ENCODE results near the gene ASTL.
"Not testable (repeated sequence)": the region's sequence is repeated elsewhere in the genome, so short reads cannot be mapped to it uniquely, and the experiment has no call there.

Gene ASTL

DNA sequence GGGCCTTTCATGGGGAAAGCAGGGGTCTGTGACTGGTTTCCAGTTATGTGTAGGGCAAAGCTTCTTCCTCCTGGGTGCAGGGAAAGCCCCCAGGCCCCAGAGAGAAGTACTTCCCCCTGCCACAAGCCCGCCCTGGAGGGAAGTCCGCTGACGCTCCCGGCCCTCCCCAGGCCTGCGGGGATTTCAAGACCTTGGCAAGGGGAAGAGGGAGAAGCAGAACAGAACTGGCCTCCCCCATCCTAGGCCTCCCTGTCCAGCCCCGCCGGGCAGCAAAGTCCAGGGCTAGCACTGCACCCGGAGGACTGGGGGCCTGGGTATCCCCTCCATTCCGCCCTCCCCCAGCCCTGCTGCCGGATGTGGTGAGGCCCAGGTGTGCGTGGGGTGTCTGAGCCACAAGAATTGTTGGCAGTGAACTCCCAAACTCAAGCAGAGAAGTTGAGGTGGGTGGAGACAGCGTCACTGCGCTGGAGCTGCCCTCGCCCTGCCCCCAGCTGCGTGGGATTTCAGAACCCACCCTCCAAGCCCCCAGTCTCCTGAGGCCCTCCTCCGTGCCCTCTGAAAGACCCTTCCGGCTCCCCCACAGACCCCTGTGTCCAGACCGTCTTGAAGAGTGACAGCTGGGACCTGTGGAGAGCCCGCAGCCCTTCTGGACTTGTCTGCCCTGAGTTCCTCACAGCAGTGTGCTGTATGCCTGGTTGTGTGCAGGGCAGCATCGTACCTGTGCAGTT is 8.0 kb upstream of the ASTL start:
- DNase-seq (ENCODE audit: low read depth in 2 of 2, low spot score in 1 of 2) = peak; percentile 49 to 69

- no peak for DNase-seq (ENCODE audit: low read depth in 2 of 2, low spot score in 1 of 2)
Observed at GRCh38 chr2:96145848-96146152, 7.5 kb upstream of the ASTL start.

GRCh38 chr2:96145036-96145847 is 6.9 kb upstream of the ASTL start, which contains the start of gene DUSP2:
Gene DUSP2, minus strand, starts transcription at chr2:96145440. Its CDS starts 86 bp downstream, at chr2:96145354.
- peak; percentile 79 to 81 for DNase-seq (ENCODE audit: low read depth in 2 of 2, low spot score in 1 of 2)

DNA sequence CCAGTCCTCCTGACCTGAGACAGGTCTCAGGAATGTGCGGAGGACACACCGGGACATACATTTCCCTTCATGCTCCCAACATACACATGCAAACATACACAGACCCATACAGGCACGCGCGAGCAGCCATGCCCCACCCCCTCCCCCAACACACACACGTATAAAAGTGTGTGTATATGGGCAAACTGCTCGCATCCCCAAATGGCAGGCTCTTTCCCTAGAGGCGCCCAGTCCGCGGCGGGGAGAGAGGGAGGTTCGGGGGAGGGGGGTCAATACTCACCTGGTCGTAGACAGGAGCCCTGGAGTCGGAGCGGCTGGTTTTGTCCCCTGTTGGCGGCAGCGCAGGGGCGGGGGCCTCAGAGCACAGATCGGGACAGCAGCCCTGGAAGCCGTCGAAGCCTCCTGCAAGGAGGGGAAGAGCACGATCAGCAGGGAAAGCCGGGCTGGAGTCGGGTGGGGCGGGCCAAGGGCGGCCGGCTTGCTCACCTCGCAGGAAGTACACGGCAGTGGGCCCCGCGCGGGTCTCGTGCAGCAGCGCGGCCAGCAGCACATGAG is 6.3 kb upstream of the ASTL start:
- no peak for DNase-seq (ENCODE audit: low read depth in 2 of 2, low spot score in 1 of 2)

GRCh38 chr2:96143848-96144480 is 5.7 kb upstream of the ASTL start:
- no peak for DNase-seq (ENCODE audit: low read depth in 2 of 2, low spot score in 1 of 2)

- DNase-seq (ENCODE audit: low read depth in 2 of 2, low spot score in 1 of 2) = no peak
Observed at GRCh38 chr2:96143231-96143847, 5.0 kb upstream of the ASTL start.

- DNase-seq (ENCODE audit: low read depth in 2 of 2, low spot score in 1 of 2) = peak; percentile 42 to 58
Observed at GRCh38 chr2:96142217-96143113, 4.2 kb upstream of the ASTL start.

DNA sequence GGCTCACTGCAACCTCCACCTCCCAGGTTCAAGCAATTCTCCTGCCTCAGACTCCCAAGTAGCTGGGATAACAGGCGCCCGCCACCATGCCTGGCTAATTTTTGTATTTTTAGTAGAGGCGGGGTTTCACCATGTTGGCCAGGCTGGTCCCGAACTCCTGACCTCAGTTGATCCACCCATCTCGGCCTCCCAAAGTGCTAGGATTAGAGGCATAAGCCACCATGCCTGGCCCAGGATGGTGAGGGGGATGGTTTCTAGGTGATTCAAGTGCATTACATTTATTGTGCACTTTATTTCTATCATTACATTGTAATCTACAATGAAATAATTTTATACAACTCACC is 3.3 kb upstream of the ASTL start:
- DNase-seq (ENCODE audit: low read depth in 2 of 2, low spot score in 1 of 2) = not testable (repeated sequence)

- DNase-seq (ENCODE audit: low read depth in 2 of 2, low spot score in 1 of 2) = no peak
Observed at GRCh38 chr2:96140941-96141623, 2.8 kb upstream of the ASTL start.

- no peak for DNase-seq (ENCODE audit: low read depth in 2 of 2, low spot score in 1 of 2)
Observed at GRCh38 chr2:96139181-96139758, 968 bp upstream of the ASTL start.

DNA sequence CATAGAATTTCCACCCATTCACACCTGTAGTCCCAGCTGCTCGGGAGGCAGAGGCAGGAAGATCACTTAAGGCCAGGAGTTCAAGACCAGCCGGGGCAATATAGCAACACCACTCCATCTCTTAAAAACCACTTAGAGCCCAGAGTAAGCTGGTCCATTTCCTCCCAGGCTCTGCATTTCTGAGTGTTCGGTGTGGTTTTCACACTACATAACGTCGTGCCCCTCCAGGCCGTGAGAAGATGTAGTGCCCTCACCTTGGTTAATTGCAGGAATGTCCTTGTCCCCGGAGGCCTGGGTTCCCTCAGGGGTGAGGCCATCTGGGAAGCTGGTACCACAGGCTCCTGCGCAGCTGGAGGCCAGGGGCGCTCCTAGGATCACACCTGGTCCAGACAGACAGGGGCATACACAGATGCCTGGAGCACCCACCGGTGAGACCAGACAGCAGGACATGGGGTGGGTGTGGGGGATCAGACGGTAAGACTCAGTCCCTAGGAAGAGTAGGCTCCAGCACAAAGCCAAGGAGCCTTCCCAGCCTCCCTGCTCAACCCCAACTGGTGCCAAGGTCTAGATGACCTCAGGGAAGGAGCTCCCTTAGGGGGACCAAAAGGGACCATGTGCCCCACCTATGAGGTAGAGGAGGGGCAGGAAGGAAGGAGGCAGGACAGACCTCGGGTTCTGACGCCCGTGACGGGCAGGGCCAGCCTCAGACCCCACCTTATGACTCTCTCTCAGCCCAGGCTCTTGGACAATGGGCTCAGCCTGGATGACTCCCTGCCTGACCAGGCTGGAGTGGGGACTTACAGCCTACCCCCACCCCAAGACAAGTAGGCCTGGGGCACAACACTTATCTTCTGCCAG is 752 bp downstream of the ASTL start:
- no peak for DNase-seq (ENCODE audit: low read depth in 2 of 2, low spot score in 1 of 2)

DNA sequence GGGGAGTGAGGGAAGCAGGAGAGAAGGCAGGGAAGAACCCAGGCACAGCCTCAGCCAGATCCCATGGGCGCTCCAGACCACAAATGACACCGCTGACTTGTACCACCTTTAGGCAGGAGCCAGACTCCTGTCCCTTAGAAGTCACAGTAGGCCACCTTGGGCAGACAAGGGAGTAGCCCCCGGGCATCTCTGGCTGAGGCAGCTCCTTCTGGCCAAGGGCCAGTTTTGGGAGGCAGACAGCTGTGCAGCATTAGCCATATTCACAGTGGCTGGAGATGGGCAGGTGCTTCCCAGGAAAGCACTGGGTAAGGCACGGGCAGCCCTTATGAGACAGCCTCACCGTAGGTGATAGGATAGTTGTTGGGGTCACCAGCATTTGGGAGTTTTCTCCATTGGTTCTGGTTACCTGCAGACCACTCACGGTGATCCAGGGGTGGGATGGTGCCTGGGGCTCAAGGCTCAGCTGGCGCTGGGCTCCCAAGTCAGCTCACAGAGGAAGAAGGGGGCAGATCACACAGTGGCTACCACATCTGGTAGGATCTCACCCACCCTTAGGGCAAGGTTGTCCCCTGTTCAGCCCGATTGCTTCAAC is 2.1 kb downstream of the ASTL start:
- DNase-seq (ENCODE audit: low read depth in 2 of 2, low spot score in 1 of 2) = no peak

GRCh38 chr2:96135621-96136020 is 2.7 kb downstream of the ASTL start:
- DNase-seq (ENCODE audit: low read depth in 2 of 2, low spot score in 1 of 2) = no peak

- DNase-seq (ENCODE audit: low read depth in 2 of 2, low spot score in 1 of 2) = no peak
Observed at GRCh38 chr2:96135171-96135570, 3.1 kb downstream of the ASTL start.

GRCh38 chr2:96134421-96134820 is 3.9 kb downstream of the ASTL start:
- DNase-seq (ENCODE audit: low read depth in 2 of 2, low spot score in 1 of 2) = no peak

DNA sequence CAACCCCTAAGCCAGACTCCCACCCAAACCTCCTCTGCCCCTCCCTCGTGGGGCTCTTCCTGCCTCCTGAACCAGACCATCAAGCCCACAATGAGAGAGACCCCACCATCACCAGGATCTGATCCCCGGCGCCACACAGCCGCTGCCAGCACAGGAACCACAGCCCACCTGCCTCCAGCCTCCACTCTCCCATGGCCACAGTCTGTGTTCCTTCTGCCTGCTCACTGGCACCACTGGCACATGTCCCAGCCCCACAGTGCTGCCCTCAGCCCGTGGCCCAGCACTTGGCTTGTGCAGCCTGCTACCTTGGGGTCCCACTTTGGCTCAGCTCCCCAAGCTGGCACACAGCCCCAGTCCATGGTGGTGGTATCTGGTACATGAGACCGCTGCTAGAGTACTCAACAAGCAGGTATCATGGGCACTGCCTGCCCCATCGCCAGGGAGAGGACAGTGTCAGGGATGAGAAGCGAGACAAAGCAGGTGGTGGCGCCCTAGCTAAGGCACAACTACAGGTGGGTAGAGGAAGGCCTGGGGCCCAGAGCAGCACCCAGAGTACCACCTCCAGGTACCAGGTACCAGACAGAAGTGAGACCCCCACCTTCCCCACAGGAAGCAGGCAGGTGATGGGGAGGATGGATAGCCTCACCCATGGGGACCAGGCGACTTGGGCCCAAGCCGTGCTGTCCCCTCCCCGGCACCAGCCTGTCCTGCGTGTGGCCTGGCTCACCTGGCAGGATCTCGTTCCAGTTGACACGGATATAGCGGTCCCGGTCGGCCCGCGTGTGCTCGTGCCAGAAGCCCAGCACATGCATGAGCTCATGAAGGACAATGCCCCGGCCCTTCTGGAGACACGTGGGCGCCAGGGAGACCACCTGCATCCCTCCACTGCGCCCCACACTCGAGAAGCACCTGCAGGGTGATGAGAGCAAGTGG is 6.2 kb downstream of the ASTL start:
- DNase-seq (ENCODE audit: low read depth in 2 of 2, low spot score in 1 of 2) = no peak

DNA sequence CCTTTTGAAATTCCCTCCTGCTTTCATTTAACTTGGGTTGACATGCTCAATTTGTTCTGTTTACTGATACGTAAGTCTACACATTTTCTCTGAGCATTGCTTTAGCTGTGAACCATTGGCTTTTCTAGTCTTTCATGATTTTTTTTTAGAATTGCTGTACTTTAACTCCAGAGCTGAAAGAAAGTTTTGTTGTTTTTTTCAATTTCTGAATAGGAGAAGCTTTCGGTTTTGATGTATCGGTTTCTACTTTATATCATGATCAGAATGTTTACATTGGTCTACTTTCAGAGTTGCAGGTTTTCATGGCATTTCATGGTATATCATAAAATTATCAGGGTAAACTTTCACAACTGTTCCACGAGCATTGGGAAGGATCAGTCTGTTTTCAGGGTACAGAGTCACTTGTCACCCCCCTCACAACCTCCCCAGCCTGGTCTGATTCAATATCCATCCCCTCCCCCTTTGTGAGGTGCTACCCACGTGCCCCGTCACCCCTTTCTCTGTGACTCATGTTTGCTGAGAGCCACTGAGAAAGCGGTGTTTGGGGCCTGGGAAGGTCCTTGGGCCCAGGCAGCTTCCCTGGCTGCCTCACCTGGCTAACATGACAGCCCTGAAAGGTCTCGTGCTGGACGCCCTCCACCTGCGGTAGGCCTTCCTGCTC is 7.0 kb downstream of the ASTL start:
- no peak for DNase-seq (ENCODE audit: low read depth in 2 of 2, low spot score in 1 of 2)

All from stimulated activated CD8-positive, alpha-beta memory T cell treated with anti-CD3 and anti-CD28 coated beads, Interleukin-4, amount 100 ng/mL, for 1 hour (primary cell).